Brain microvascular endothelial cell (primary cell): ENCODE data around the gene USP7.

Source experiments
- DNase-seq: peaks from one replicate; pipeline ENCODE4 v3.0.0-alpha.2; 2020
- H3K27ac ChIP-seq: fragments of 250-450 bp; sonication (Bioruptor Pico); 2 replicates; pipeline ENCODE4 v1.5.1; 2020; ENCODE audit warnings: mild to moderate bottlenecking, moderate library complexity
- H3K27me3 ChIP-seq: fragments of 250-450 bp; sonication (Bioruptor Pico); replicated peaks from 2 replicates; pipeline ENCODE4 v1.5.1; 2020; ENCODE audit warnings: mild to moderate bottlenecking
- H3K36me3 ChIP-seq: fragments of 250-450 bp; sonication (Bioruptor Pico); replicated peaks from 2 replicates; pipeline ENCODE4 v1.5.1; 2020; ENCODE audit warnings: mild to moderate bottlenecking
- H3K4me3 ChIP-seq: 2 replicates; pipeline ENCODE4 v1.5.1; 2011; ENCODE audit warnings: low read depth, mild to moderate bottlenecking, control low read depth, low read length, moderate library complexity
- in situ Hi-C: cut with HindIII; loops from 2 replicates; pipeline ENCODE4 v1.10.0; 2017; ENCODE audit warnings: low sequenced_read_pairs, low pct_ligation_motif_present
- TF ChIP-seq, protein P1 (sequence below): IDR thresholded peaks from 2 replicates; pipeline ENCODE4 v1.5.1; 2011; ENCODE audit warnings: low read depth, mild to moderate bottlenecking, moderate library complexity, low read length, control low read depth, inconsistent platforms; ENCODE audit errors: missing control alignments

USP7 gene

DNA sequence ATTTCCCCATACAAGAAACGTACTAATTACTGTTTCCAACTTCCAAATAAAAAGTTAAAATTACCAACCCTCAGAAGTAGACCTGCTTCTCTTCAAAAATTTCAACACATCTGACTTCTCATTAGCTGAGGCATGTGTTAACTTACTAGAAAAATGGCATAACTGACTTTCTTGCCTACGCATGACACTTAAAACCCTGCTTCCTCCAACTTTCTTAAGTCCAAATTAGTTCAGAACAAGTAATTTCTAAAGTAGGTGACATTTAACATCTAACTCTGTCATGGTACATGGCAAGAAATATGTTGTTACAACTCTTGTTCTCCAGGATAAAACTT lies 6.7 kb downstream of the USP7 start:
- Histone ChIP-seq H3K36me3 (no peaks in the 10 kb centered on the region), H3K27ac (no peak overlapping the region), H3K27me3 (no peaks in the 10 kb centered on the region), H3K4me3 (no peak overlapping the region)
- no peak for DNase-seq
- in situ Hi-C loops: no loop called here
- TF ChIP-seq, protein P1, sequence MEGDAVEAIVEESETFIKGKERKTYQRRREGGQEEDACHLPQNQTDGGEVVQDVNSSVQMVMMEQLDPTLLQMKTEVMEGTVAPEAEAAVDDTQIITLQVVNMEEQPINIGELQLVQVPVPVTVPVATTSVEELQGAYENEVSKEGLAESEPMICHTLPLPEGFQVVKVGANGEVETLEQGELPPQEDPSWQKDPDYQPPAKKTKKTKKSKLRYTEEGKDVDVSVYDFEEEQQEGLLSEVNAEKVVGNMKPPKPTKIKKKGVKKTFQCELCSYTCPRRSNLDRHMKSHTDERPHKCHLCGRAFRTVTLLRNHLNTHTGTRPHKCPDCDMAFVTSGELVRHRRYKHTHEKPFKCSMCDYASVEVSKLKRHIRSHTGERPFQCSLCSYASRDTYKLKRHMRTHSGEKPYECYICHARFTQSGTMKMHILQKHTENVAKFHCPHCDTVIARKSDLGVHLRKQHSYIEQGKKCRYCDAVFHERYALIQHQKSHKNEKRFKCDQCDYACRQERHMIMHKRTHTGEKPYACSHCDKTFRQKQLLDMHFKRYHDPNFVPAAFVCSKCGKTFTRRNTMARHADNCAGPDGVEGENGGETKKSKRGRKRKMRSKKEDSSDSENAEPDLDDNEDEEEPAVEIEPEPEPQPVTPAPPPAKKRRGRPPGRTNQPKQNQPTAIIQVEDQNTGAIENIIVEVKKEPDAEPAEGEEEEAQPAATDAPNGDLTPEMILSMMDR: no peak

DNA sequence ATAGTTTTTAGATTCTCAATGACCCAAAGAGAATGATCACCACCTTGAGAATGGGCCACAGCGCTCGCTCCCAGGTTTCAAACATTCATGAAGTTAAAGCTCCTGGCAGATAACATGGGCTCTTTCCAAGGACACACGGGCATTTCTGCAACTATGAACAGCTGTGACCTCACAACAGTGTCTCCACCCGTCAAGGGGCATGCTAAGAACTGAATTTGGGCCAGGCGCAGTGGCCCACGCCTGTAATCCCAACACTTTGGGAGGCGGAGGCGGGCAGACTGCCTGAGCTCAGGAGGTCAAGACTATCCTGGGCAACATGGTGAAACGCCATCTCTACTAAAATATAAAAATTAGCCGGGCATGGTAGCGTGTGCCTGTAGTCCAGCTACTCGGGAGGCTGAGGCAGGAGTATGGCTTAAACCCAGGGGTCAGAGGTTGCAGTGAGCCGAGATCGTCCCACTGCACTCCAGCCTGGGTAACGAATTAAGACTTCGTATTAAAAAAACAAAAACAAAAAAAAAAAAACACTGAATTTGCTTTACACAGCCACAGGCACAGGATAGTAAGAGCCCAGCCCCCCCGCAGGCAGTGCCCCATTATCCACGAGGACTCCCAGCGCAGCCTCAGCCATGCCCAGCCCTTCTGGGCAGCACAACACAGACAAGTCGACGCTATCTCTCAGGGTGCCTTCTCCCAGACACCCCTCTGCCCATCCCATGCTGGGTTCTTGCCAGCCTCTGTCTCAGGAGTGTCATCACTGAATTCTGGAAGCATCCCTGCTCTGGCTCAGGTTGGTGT lies 7.2 kb downstream of the USP7 start:
- H3K36me3 ChIP-seq: no peaks in the 10 kb centered on the region
- in situ Hi-C loops: no loop called here
- no peak for DNase-seq
- TF ChIP-seq, protein P1: no peak
- no peak overlapping the region for H3K4me3 ChIP-seq
- no peak overlapping the region for H3K27ac ChIP-seq
- H3K27me3 ChIP-seq: no peaks in the 10 kb centered on the region

DNA sequence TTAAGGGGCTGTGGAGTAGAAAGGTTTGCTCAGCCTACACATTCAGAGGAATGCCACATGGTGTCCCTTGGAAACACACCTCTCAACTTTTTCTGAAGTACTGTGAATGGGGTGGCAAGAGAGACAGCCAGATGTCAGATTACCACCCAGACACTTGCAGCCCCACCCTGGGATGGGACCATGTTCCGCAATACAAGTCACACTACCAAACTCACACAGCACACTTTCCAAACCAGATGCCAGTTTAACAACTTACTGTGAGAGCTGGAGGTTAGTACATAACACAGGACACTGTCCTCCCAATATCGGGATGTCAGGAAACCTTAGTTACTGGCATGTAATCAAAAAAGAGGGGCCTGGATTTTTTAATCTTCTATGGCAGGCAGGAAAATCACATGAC lies 7.9 kb downstream of the USP7 start:
- no peak for DNase-seq
- TF ChIP-seq, protein P1: no peak
- in situ Hi-C loops: no loop called here
- Histone ChIP-seq H3K27me3 (no peaks in the 10 kb centered on the region), H3K27ac (no peak overlapping the region), H3K36me3 (no peaks in the 10 kb centered on the region), H3K4me3 (no peak overlapping the region)

DNA sequence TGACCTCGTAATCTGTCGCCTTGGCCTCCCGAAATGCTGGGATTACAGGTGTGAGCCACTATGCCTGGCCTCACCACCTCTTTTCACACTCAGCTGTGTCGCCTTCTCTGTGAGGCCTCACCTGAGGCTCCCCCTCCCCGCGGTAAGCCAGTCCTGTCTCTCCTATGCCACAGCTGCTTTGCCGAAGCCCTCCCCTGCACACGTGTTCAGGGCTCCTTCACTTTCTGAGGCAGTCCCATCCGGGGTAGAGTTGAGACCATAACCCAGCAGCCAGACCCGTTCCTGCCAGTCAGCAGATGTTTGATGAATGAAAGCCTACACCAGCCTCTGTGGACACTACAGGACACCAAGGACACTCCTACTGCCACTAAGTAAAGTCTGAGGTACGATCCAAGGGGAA lies 10.6 kb downstream of the USP7 start:
- no peak for DNase-seq
- in situ Hi-C loops: no loop called here
- H3K4me3 ChIP-seq: no peak overlapping the region
- TF ChIP-seq, protein P1: no peak
- H3K36me3 ChIP-seq: no peaks in the 10 kb centered on the region
- no peak overlapping the region for H3K27ac ChIP-seq
- H3K27me3 ChIP-seq: no peaks in the 10 kb centered on the region

DNA sequence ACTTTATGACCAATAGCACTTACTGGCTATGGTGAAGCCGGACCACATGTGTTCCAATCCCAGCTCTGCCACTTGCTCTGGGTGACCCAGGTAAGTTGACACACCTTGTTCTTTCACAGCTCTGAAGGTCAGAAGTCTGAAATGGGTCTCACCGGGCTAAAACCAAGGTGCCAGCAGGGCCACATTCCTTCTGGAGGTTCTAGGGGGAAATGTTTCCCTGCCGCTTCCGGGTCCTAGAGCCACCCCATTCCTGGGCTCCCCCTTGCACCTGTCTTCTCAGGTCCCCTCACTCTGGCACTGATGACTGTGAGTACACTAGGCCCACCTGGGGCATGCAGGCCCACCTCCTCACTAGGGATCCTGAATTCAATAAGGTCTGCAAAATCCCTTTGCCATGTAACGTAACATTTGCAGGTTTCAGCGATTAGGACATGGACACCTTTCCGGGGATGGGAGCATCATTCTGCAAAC lies 11.4 kb downstream of the USP7 start:
- H3K36me3 ChIP-seq: no peaks in the 10 kb centered on the region
- TF ChIP-seq, protein P1: no peak
- no peak for DNase-seq
- in situ Hi-C loops: no loop called here
- no peaks in the 10 kb centered on the region for H3K27me3 ChIP-seq
- H3K27ac ChIP-seq: no peak overlapping the region
- H3K4me3 ChIP-seq: no peak overlapping the region
